ENCODE measurements around the gene SHKBP1. TPM values are rescaled to one million over a fixed set of nuclear protein-coding genes. Genes with fewer than 3 reads are reported as not detected.

SHKBP1 gene
- total RNA-seq, 1 experiment from 2014 or later: 85.5 TPM

- intact Hi-C loops (cut with micrococcal nuclease; ENCODE audit: unreplicated experiment): no loop called here
- ChIA-PET POLR2A (ENCODE audit: low non-redundant PET) (no interaction called here), CTCF (no interaction called here)
- Histone ChIP-seq H3K9me3 (ENCODE audit: low read depth, low read length, poor library complexity, severe bottlenecking) (no peaks in the 10 kb centered on the region), H3K4me3 (ENCODE audit: low read depth, low read length, poor library complexity, severe bottlenecking) (no peak overlapping the region), H3K27me3 (replicated peaks; ENCODE audit: insufficient read depth, low read depth, low read length, poor library complexity) (no peaks in the 10 kb centered on the region), H3K27ac (ENCODE audit: low read depth, low read length, poor library complexity, severe bottlenecking) (no peak overlapping the region), H3K4me1 (ENCODE audit: insufficient read depth, low read length, poor library complexity, severe bottlenecking) (peaks cover 31% of the 10 kb centered on the region), H3K36me3 (ENCODE audit: insufficient read depth, low read length, poor library complexity, severe bottlenecking) (peaks cover 6% of the 10 kb centered on the region)
- TF ChIP-seq CTCF (conservative IDR thresholded peaks at IDR 0.05; ENCODE audit: low read depth, low read length): no peak
- no peak for TF ChIP-seq EZH2 (IDR thresholded peaks at IDR 0.05; ENCODE audit: borderline replicate concordance, low read depth, low read length, poor library complexity, severe bottlenecking)
- DNase-seq (ENCODE audit: low spot score): no peak
- BruUV-seq (replicated peaks): no TSS peak
Observed at GRCh38 chr19:40611096-40611495, 34.4 kb downstream of the SHKBP1 start.

DNA sequence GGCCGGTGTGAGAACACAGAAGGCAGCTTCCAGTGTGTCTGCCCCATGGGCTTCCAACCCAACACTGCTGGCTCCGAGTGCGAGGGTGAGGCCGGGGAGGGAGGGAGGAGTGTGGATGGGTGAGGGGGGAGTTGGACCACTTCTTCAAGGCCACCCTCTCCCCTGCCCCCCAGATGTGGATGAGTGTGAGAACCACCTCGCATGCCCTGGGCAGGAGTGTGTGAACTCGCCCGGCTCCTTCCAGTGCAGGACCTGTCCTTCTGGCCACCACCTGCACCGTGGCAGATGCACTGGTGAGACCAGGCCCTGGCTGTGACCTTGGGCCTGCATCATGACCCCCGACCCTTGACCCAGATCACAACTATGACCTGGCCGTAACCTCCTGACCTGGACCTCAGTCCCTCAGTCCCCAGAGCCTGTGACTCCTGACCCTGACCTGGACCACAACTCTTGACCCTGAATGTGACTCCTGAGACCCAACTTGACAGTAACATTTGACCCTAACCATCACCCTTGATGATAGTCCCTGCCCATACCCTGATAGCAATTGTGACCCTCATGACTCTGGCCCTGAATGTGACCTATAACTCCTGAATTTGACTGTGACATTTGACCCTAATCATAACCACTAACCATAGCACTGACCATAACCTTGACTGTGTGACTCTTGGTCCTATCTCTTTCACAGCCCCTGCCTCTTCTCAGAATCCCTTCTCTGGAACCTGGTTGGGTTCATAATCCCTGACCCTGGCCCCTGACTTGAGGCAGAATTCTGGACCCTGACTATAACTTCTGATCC is 35.4 kb downstream of the SHKBP1 start:
- TF ChIP-seq CTCF (conservative IDR thresholded peaks at IDR 0.05; ENCODE audit: low read depth, low read length): no peak
- TF ChIP-seq EZH2 (IDR thresholded peaks at IDR 0.05; ENCODE audit: borderline replicate concordance, low read depth, low read length, poor library complexity, severe bottlenecking): no peak
- Histone ChIP-seq H3K9me3 (ENCODE audit: low read depth, low read length, poor library complexity, severe bottlenecking) (no peaks in the 10 kb centered on the region), H3K27ac (ENCODE audit: low read depth, low read length, poor library complexity, severe bottlenecking) (no peak overlapping the region), H3K4me3 (ENCODE audit: low read depth, low read length, poor library complexity, severe bottlenecking) (no peak overlapping the region), H3K27me3 (replicated peaks; ENCODE audit: insufficient read depth, low read depth, low read length, poor library complexity) (no peaks in the 10 kb centered on the region), H3K4me1 (ENCODE audit: insufficient read depth, low read length, poor library complexity, severe bottlenecking) (peaks cover 30% of the 10 kb centered on the region), H3K36me3 (ENCODE audit: insufficient read depth, low read length, poor library complexity, severe bottlenecking) (peaks cover 16% of the 10 kb centered on the region)
- BruUV-seq (replicated peaks): no TSS peak
- POLR2A ChIA-PET (ENCODE audit: low non-redundant PET): no interaction called here
- DNase-seq (ENCODE audit: low spot score): no peak
- CTCF ChIA-PET: no interaction called here
- intact Hi-C loops (cut with micrococcal nuclease; ENCODE audit: unreplicated experiment): no loop called here

GRCh38 chr19:40612831-40613689 is 36.4 kb downstream of the SHKBP1 start:
- TF ChIP-seq EZH2 (IDR thresholded peaks at IDR 0.05; ENCODE audit: borderline replicate concordance, low read depth, low read length, poor library complexity, severe bottlenecking) (no peak), CTCF (conservative IDR thresholded peaks at IDR 0.05; ENCODE audit: low read depth, low read length) (no peak)
- ChIA-PET CTCF (interaction anchor here (0.9 to 3.1 kb wide), 2 partner anchors 10 to 22 kb away, joined by 6 to 15 read pairs; no protein-coding TSS in a partner anchor), POLR2A (ENCODE audit: low non-redundant PET) (interaction anchor here (0.7 kb wide), 1 partner anchor 9 kb away, joined by 3 read pairs; no protein-coding TSS in a partner anchor)
- H3K27ac ChIP-seq (ENCODE audit: low read depth, low read length, poor library complexity, severe bottlenecking): peak overlapping the region; percentile 94
- peaks cover 20% of the 10 kb centered on the region for H3K36me3 ChIP-seq (ENCODE audit: insufficient read depth, low read length, poor library complexity, severe bottlenecking)
- peak overlapping the region; percentile 80 for H3K4me3 ChIP-seq (ENCODE audit: low read depth, low read length, poor library complexity, severe bottlenecking)
- no TSS peak for BruUV-seq (replicated peaks)
- no peaks in the 10 kb centered on the region for H3K27me3 ChIP-seq (replicated peaks; ENCODE audit: insufficient read depth, low read depth, low read length, poor library complexity)
- intact Hi-C loops (cut with micrococcal nuclease; ENCODE audit: unreplicated experiment): no loop called here
- no peaks in the 10 kb centered on the region for H3K9me3 ChIP-seq (ENCODE audit: low read depth, low read length, poor library complexity, severe bottlenecking)
- peaks cover 30% of the 10 kb centered on the region for H3K4me1 ChIP-seq (ENCODE audit: insufficient read depth, low read length, poor library complexity, severe bottlenecking)
- DNase-seq (ENCODE audit: low spot score): peak; percentile 83
